Caco-2 (cell line): ENCODE measurements around the gene MRO. TPM values are rescaled to one million over a fixed set of nuclear protein-coding genes. Genes with fewer than 3 reads are reported as not detected.
"Not testable (repeated sequence)": the region's sequence is repeated elsewhere in the genome, so short reads cannot be mapped to it uniquely, and the experiment has no call there.

Source experiments
- BruUV-seq: library from RNA; stranded (reverse); fragments of 400-500 nt; replicated peaks from 2 replicates; lab custom pipeline; 2021; lab: Mats Ljungman, UMichigan
- CTCF ChIA-PET: fragments of 300-600 bp; sonication (Branson Sonifier 250); formaldehyde crosslinking; loops from one replicate; lab custom pipeline; 2022; ENCODE audit warnings: antibody characterized with exemption; lab: Charles Lee
- POLR2A ChIA-PET: fragments of 300-600 bp; sonication (Branson Sonifier 250); formaldehyde crosslinking; loops from one replicate; lab custom pipeline; 2022; ENCODE audit warnings: antibody characterized with exemption; lab: Charles Lee
- DNase-seq, 2 experiments: peaks; one replicate each; pipeline versions ENCODE4 v3.0.0 to v3.0.0-alpha.2; 2020 to 2022
- H3K27me3 ChIP-seq: replicated peaks from 2 replicates; pipeline ENCODE4 v1.6.0; 2011; ENCODE audit warnings: low read length; ENCODE audit not compliant: control insufficient read depth, insufficient read depth
- H3K36me3 ChIP-seq: 2 replicates; pipeline ENCODE4 v1.5.1; 2011; ENCODE audit warnings: low read length; ENCODE audit not compliant: control insufficient read depth, insufficient read depth
- H3K4me1 ChIP-seq: fragments of 250-450 bp; sonication (Bioruptor Pico); 2 replicates; pipeline ENCODE4 v1.5.1; 2020; ENCODE audit warnings: mild to moderate bottlenecking
- H3K4me3 ChIP-seq: 2 replicates; pipeline ENCODE4 v1.5.1; 2011; ENCODE audit warnings: low read depth, mild to moderate bottlenecking, control low read depth, low read length
- H3K9me3 ChIP-seq: fragments of 250-450 bp; sonication (Bioruptor Pico); 2 replicates; pipeline ENCODE4 v1.5.1; 2020; ENCODE audit warnings: mild to moderate bottlenecking, moderate library complexity
- H3K27ac Mint-ChIP-seq: one replicate; pipeline ENCODE4 v1.8.0; 2022; ENCODE audit warnings: mixed read lengths; ENCODE audit not compliant: unreplicated experiment
- H3K27me3 Mint-ChIP-seq: one replicate; pipeline ENCODE4 v1.8.0; 2022; ENCODE audit warnings: mixed read lengths; ENCODE audit not compliant: insufficient read depth, unreplicated experiment
- H3K36me3 Mint-ChIP-seq: one replicate; pipeline ENCODE4 v1.8.0; 2022; ENCODE audit warnings: mild to moderate bottlenecking, mixed read lengths; ENCODE audit not compliant: insufficient read depth, unreplicated experiment
- H3K4me1 Mint-ChIP-seq: one replicate; pipeline ENCODE4 v1.8.0; 2022; ENCODE audit warnings: low read depth, mixed read lengths; ENCODE audit not compliant: unreplicated experiment
- H3K4me3 Mint-ChIP-seq: one replicate; pipeline ENCODE4 v1.8.0; 2022; ENCODE audit warnings: mild to moderate bottlenecking, moderate library complexity, mixed read lengths; ENCODE audit not compliant: unreplicated experiment
- H3K9me3 Mint-ChIP-seq: one replicate; pipeline ENCODE4 v1.8.0; 2022; ENCODE audit warnings: mixed read lengths; ENCODE audit not compliant: unreplicated experiment
- intact Hi-C: fragments of 100-400 bp; cut with micrococcal nuclease; formaldehyde crosslinking; loops from one replicate; pipeline ENCODE4 v1.10.0; 2022; ENCODE audit not compliant: unreplicated experiment
- total RNA-seq: library from RNA; stranded (reverse); gene quantifications from 2 replicates; pipeline ENCODE4 v1.2.3, GENCODE V29; 2022
- TF ChIP-seq, protein P1 (sequence below), 2 experiments: fragments of 200-600 bp in 1 of 2; IDR thresholded peaks; 1 replicate in 1 of 2; 2 replicates in 1 of 2; pipeline versions ENCODE4 v1.5.1 to v1.8.0; 2011 to 2022; ENCODE audit warnings: antibody characterized with exemption in 1 of 2, control low read depth in 1 of 2, inconsistent platforms in 1 of 2, low read depth in 1 of 2, low read length in 1 of 2, mild to moderate bottlenecking in 1 of 2, moderate library complexity in 1 of 2; ENCODE audit not compliant: insufficient read depth in 1 of 2, severe bottlenecking in 1 of 2, unreplicated experiment in 1 of 2

MRO gene
- total RNA-seq, 1 experiment from 2014 or later, result not detected

DNA sequence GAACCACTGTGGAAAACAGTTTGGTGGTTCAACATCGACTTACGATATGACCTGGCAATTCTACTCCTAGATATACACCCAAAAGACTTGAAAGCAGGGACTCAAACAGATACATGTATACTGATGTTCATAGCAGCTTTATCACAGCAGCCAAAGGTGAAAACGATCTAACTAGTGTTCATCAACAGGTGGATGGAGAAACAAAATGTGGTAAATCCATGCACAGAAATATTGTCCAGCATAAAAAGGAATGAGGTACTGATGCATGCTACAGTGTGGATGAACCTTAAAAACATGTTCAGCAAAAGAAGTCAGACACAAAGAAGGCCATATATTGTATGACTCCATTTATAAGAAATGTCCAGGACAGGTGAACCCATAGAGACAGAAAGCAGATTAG lies 36.3 kb downstream of the MRO start:
- BruUV-seq, result no TSS peak
- intact Hi-C loops, result no loop called here
- H3K27ac Mint-ChIP-seq, result no peak overlapping the region
- no peak overlapping the region for H3K4me3 ChIP-seq
- no peaks in the 10 kb centered on the region for H3K9me3 ChIP-seq
- H3K4me3 Mint-ChIP-seq, result no peak overlapping the region
- ChIA-PET POLR2A (no interaction called here), CTCF (no interaction called here)
- TF ChIP-seq, protein P1, sequence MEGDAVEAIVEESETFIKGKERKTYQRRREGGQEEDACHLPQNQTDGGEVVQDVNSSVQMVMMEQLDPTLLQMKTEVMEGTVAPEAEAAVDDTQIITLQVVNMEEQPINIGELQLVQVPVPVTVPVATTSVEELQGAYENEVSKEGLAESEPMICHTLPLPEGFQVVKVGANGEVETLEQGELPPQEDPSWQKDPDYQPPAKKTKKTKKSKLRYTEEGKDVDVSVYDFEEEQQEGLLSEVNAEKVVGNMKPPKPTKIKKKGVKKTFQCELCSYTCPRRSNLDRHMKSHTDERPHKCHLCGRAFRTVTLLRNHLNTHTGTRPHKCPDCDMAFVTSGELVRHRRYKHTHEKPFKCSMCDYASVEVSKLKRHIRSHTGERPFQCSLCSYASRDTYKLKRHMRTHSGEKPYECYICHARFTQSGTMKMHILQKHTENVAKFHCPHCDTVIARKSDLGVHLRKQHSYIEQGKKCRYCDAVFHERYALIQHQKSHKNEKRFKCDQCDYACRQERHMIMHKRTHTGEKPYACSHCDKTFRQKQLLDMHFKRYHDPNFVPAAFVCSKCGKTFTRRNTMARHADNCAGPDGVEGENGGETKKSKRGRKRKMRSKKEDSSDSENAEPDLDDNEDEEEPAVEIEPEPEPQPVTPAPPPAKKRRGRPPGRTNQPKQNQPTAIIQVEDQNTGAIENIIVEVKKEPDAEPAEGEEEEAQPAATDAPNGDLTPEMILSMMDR (IDR thresholded peaks at IDR 0.05; ENCODE audit: insufficient read depth in 1 of 2, low read depth in 1 of 2, low read length in 1 of 2, severe bottlenecking in 1 of 2, unreplicated experiment in 1 of 2), result no peak
- no peaks in the 10 kb centered on the region for H3K9me3 Mint-ChIP-seq
- no peaks in the 10 kb centered on the region for H3K36me3 ChIP-seq
- H3K27me3 ChIP-seq, result no peaks in the 10 kb centered on the region
- no peaks in the 10 kb centered on the region for H3K27me3 Mint-ChIP-seq
- H3K4me1 Mint-ChIP-seq, result no peaks in the 10 kb centered on the region
- no peaks in the 10 kb centered on the region for H3K36me3 Mint-ChIP-seq
- DNase-seq, result no peak
- H3K4me1 ChIP-seq, result no peaks in the 10 kb centered on the region

DNA sequence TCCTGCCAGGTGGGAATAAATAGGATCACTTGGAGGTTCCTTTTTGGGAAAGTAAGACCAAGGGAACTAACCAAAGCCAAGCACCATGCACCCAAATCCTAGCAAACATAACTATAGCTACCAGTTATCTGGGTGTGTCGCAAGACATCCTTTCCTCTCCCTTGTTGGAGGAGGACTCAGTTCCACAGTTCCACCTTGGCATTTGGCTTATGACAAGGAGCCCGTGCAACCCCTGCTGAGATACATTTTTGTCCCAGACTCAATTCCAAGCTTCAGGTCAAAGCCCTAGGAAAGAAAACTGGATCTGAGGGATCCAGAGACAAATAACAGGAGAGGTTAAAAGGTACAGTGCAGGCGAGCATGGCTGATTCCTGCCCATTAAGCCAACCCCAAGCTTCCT lies 40.8 kb downstream of the MRO start:
- BruUV-seq, H3K9me3 Mint-ChIP-seq, POLR2A ChIA-PET, H3K36me3 ChIP-seq, H3K27ac Mint-ChIP-seq, H3K9me3 ChIP-seq, H3K27me3 Mint-ChIP-seq, H3K4me3 ChIP-seq, DNase-seq, H3K4me1 ChIP-seq, intact Hi-C loops, H3K4me1 Mint-ChIP-seq, H3K36me3 Mint-ChIP-seq, CTCF ChIA-PET, H3K4me3 Mint-ChIP-seq, H3K27me3 ChIP-seq: not testable (repeated sequence)

DNA sequence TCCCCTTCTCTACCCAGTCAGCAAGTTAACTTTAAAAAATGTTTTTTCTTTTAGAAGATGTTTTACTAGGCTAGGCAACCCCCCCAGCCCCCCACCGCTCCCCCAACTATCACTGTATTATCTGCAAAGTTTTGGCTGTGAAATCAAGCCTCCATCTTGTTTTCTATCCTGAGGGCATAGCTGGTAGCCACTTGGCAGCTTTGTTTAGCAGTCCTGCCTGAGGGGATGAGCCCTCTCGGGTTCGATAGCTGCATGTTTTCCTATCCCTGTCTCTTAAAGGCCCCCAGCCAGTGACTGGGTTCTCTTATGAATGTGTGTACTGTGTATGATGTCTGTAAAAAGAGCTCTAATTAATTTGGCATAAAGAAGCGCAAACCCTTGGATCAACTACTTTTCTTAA lies 43.4 kb downstream of the MRO start:
- Histone ChIP-seq H3K4me1 (no peaks in the 10 kb centered on the region), H3K36me3 (no peaks in the 10 kb centered on the region), H3K27me3 (no peaks in the 10 kb centered on the region), H3K9me3 (no peaks in the 10 kb centered on the region), H3K4me3 (no peak overlapping the region)
- no peak overlapping the region for H3K27ac Mint-ChIP-seq
- intact Hi-C loops, result no loop called here
- H3K4me3 Mint-ChIP-seq, result no peak overlapping the region
- H3K36me3 Mint-ChIP-seq, result no peaks in the 10 kb centered on the region
- BruUV-seq, result no TSS peak
- DNase-seq, result no peak
- TF ChIP-seq, protein P1 (IDR thresholded peaks at IDR 0.05; ENCODE audit: insufficient read depth in 1 of 2, low read depth in 1 of 2, low read length in 1 of 2, severe bottlenecking in 1 of 2, unreplicated experiment in 1 of 2), result no peak
- ChIA-PET CTCF (no interaction called here), POLR2A (no interaction called here)
- H3K9me3 Mint-ChIP-seq, result no peaks in the 10 kb centered on the region
- H3K4me1 Mint-ChIP-seq, result no peaks in the 10 kb centered on the region
- no peaks in the 10 kb centered on the region for H3K27me3 Mint-ChIP-seq

DNA sequence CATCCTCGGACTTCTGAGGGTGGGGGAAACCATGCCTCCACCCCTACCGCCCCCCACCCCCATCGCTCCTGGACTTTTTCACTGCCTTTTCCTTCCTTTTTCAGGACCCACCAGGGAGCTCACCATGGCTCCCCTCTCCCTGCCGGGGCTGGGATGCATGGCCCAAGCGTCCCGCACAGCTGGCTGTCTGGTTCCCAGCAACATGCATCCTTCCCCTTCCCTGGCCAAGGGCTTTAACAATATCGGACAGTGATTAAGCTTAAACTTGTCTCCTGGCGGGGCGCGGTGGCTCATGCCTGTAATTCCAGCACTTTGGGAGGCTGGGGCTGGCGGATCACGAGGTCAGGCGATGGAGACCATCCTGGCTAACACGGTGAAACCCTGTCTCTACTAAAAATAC lies 44.1 kb downstream of the MRO start:
- no peak overlapping the region for H3K4me3 ChIP-seq
- H3K36me3 ChIP-seq, result no peaks in the 10 kb centered on the region
- no peaks in the 10 kb centered on the region for H3K4me1 Mint-ChIP-seq
- intact Hi-C loops, result no loop called here
- no peaks in the 10 kb centered on the region for H3K9me3 Mint-ChIP-seq
- H3K9me3 ChIP-seq, result no peaks in the 10 kb centered on the region
- H3K27me3 Mint-ChIP-seq, result no peaks in the 10 kb centered on the region
- BruUV-seq, result no TSS peak
- no peaks in the 10 kb centered on the region for H3K27me3 ChIP-seq
- H3K4me1 ChIP-seq, result no peaks in the 10 kb centered on the region
- H3K4me3 Mint-ChIP-seq, result no peak overlapping the region
- CTCF ChIA-PET, result no interaction called here
- no peak overlapping the region for H3K27ac Mint-ChIP-seq
- POLR2A ChIA-PET, result no interaction called here
- DNase-seq, result no peak
- TF ChIP-seq, protein P1 (IDR thresholded peaks at IDR 0.05; ENCODE audit: insufficient read depth in 1 of 2, low read depth in 1 of 2, low read length in 1 of 2, severe bottlenecking in 1 of 2, unreplicated experiment in 1 of 2), result no peak
- H3K36me3 Mint-ChIP-seq, result no peaks in the 10 kb centered on the region
